Endothelial cell (in vitro differentiated cells): Measurements from ENCODE around the gene DMD. TPM values are rescaled to one million over a fixed set of nuclear protein-coding genes. Genes with fewer than 3 reads are reported as not detected.

Experiments
- DNase-seq: peaks from one replicate; pipeline ENCODE4 v3.0.0; 2021; ENCODE audit warnings: low spot score
- H3K27ac Mint-ChIP-seq: one replicate; pipeline ENCODE4 v1.8.0; 2021; ENCODE audit warnings: mixed read lengths, inconsistent platforms; ENCODE audit not compliant: unreplicated experiment
- H3K27me3 Mint-ChIP-seq: one replicate; pipeline ENCODE4 v1.8.0; 2021; ENCODE audit warnings: mild to moderate bottlenecking, moderate library complexity, mixed read lengths, inconsistent platforms; ENCODE audit not compliant: unreplicated experiment
- H3K36me3 Mint-ChIP-seq: one replicate; pipeline ENCODE4 v1.8.0; 2021; ENCODE audit warnings: mild to moderate bottlenecking, low read depth, mixed read lengths, inconsistent platforms; ENCODE audit not compliant: unreplicated experiment
- H3K4me1 Mint-ChIP-seq: one replicate; pipeline ENCODE4 v1.8.0; 2021; ENCODE audit warnings: mild to moderate bottlenecking, mixed read lengths, inconsistent platforms; ENCODE audit not compliant: unreplicated experiment
- H3K4me3 Mint-ChIP-seq: one replicate; pipeline ENCODE4 v1.8.0; 2021; ENCODE audit warnings: mild to moderate bottlenecking, mixed read lengths, inconsistent platforms; ENCODE audit not compliant: unreplicated experiment
- H3K9me3 Mint-ChIP-seq: one replicate; pipeline ENCODE4 v1.8.0; 2021; ENCODE audit warnings: mixed read lengths, inconsistent platforms; ENCODE audit not compliant: unreplicated experiment
- CTCF ChIP-seq: fragments of 200-600 bp; sonication (generic); IDR thresholded peaks from one replicate; pipeline ENCODE4 v1.5.0; 2021; ENCODE audit warnings: antibody characterized with exemption; ENCODE audit not compliant: unreplicated experiment
- total RNA-seq: library from RNA; stranded (reverse); fragmentation: NEBNext Ultra II Directional; extraction: Animal tissue kit (Norgen Biotek cat#: 25700); gene quantifications from one replicate; pipeline ENCODE4 v1.2.1, GENCODE V29; 2021; ENCODE audit not compliant: unreplicated experiment

Gene DMD
- total RNA-seq, 1 donor from 2014 or later = 5.5 TPM

GRCh38 chrX:32455704-32456103 lies 755.6 kb downstream of the DMD start:
- H3K27me3 Mint-ChIP-seq = no peaks in the 10 kb centered on the region
- no peak for DNase-seq
- H3K4me3 Mint-ChIP-seq = no peak overlapping the region
- no peaks in the 10 kb centered on the region for H3K4me1 Mint-ChIP-seq
- H3K36me3 Mint-ChIP-seq = no peaks in the 10 kb centered on the region
- H3K9me3 Mint-ChIP-seq = no peaks in the 10 kb centered on the region
- no peak overlapping the region for H3K27ac Mint-ChIP-seq
- no peak for TF ChIP-seq CTCF

GRCh38 chrX:32451954-32452695 lies 759.2 kb downstream of the DMD start:
- Mint-ChIP-seq H3K4me1 (no peaks in the 10 kb centered on the region), H3K9me3 (no peaks in the 10 kb centered on the region), H3K36me3 (no peaks in the 10 kb centered on the region), H3K27me3 (peaks cover 1% of the 10 kb centered on the region), H3K4me3 (no peak overlapping the region), H3K27ac (no peak overlapping the region)
- TF ChIP-seq CTCF = no peak
- DNase-seq = no peak

- no peak overlapping the region for H3K4me3 Mint-ChIP-seq
- TF ChIP-seq CTCF = no peak
Observed at GRCh38 chrX:32448945-32449344, 762.4 kb downstream of the DMD start.

GRCh38 chrX:32448320-32448719 lies 763.0 kb downstream of the DMD start:
- Mint-ChIP-seq H3K36me3 (no peaks in the 10 kb centered on the region), H3K27ac (no peak overlapping the region), H3K4me3 (no peak overlapping the region), H3K4me1 (no peaks in the 10 kb centered on the region), H3K27me3 (peaks cover 1% of the 10 kb centered on the region), H3K9me3 (no peaks in the 10 kb centered on the region)
- no peak for TF ChIP-seq CTCF
- DNase-seq = no peak

More at GRCh38 chrX:32448945-32449344, 762.4 kb downstream of the DMD start:
- H3K9me3 Mint-ChIP-seq = no peaks in the 10 kb centered on the region
- no peak overlapping the region for H3K27ac Mint-ChIP-seq
- no peaks in the 10 kb centered on the region for H3K36me3 Mint-ChIP-seq
- H3K27me3 Mint-ChIP-seq = peaks cover 1% of the 10 kb centered on the region
- no peak for DNase-seq
- H3K4me1 Mint-ChIP-seq = no peaks in the 10 kb centered on the region

GRCh38 chrX:32447640-32448039 lies 763.7 kb downstream of the DMD start:
- no peak for TF ChIP-seq CTCF
- Mint-ChIP-seq H3K27me3 (peaks cover 1% of the 10 kb centered on the region), H3K9me3 (no peaks in the 10 kb centered on the region), H3K4me1 (no peaks in the 10 kb centered on the region), H3K36me3 (no peaks in the 10 kb centered on the region), H3K27ac (no peak overlapping the region), H3K4me3 (no peak overlapping the region)
- DNase-seq = no peak
